D721Med (cell line): Measurements from ENCODE around the gene SPATA6.

Source experiments
- DNase-seq: peaks from one replicate; pipeline ENCODE4 v3.0.0; 2011; ENCODE audit warnings: low spot score; ENCODE audit not compliant: insufficient read length
- FAIRE-seq: peaks from 2 replicates; lab custom pipeline; 2011; peaks lifted over from hg19 to GRCh38; lab: Jason Lieb, UNC
- CTCF ChIP-seq: IDR thresholded peaks from 2 replicates; pipeline ENCODE4 v1.5.1; 2012; ENCODE audit warnings: mild to moderate bottlenecking, control low read depth; ENCODE audit not compliant: insufficient read depth; ENCODE audit errors: missing control alignments

Gene SPATA6

DNA sequence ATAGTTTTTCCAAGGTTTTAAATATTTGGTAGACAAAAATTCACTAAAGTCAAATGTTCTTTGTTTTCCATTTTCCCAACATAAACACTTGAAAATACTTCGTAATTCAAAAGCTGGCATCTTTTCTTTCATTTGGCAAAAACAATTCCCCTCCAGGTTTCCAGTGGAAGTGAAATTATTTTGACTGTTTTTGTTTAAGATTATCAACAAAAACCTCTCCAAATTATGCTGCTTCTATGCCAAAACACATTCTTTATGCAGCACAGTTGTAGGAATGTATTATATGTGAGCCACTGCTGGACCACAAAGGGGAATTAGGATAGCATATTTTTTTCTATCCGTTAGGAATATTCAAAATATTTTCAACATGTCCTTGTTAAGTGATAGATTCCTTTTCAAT is 205.4 kb downstream of the SPATA6 start:
- no peak for TF ChIP-seq CTCF
- no peak for DNase-seq
- FAIRE-seq = no peak

DNA sequence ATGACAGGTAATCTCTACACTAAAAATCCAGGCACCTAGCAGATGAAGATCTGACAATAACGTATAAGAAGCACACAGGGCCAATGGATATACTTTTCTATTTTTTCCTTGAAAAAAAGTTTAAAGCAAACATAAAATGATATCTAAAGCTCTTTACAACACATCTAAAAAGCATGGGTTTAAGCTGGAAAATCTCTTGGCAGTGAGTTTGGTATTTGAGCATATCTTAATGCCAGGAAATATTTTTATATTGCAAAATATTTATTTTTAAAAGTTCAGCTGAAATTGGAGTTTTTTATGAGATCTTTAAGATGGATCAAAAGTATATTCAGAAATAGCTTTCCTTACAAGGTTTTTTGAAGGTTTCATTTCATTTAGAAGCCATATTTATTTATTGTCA is 209.0 kb downstream of the SPATA6 start:
- FAIRE-seq (no peak), DNase-seq (no peak)
- TF ChIP-seq CTCF = no peak

GRCh38 chr1:48261881-48262400 is 210.1 kb downstream of the SPATA6 start:
- no peak for DNase-seq
- FAIRE-seq = no peak
- TF ChIP-seq CTCF = no peak

DNA sequence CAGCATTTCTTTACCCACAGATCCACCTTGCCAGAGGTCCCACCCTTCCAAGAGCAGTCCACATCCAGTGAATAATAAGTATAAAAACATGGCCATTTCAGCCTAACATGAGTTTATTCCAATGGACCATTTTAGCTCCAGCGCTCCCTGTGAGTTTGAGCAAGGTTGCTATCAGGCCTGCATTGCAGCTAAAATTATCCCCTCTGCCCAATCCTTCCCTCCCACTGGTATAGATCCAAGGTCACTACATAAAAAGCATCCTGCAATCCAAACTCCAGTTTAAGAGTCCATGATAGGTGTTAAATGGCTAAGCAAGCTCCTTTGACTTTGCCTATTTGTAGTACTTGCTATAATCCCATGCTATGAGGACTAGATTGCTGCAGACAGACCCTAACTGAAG is 213.9 kb downstream of the SPATA6 start:
- no peak for TF ChIP-seq CTCF
- no peak for DNase-seq
- no peak for FAIRE-seq

DNA sequence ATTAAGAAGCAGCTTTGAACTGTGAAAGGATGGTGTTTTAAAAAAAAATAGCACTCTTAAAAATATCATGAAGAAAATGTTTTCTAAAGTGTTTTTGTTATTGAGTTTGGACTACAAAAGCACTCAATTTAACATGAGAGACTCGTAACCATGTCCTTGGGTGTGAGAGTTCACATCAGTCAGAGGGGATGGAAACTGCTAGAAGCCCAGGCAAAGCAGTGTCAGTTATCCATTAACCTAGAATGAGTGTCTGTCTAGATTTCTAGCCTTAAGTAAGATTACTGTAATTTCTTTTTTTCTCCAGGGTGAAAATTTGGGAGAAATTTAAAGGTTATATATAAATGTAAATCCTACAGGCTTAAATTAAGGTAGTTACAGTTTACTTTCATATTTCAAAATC is 217.8 kb downstream of the SPATA6 start:
- no peak for TF ChIP-seq CTCF
- no peak for DNase-seq
- no peak for FAIRE-seq

DNA sequence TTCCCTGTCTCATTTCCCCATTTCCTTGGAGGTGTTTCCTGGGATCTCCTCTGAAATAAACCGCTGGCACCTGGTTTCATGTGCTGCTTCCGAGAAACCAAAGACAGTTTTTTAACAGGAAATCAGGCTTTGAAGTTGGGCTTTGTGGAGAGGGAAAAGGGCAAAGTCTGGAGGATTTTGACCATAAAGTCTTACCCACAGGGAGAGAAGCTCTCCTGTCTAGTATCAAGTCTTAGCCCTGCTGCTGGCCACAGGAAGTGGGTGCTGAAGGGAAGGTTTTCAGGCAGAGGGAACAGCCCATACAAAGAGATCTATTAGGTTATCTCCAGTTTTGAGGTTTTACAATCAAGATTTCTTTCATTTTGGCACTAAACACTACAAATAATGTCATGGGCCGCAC is 220.2 kb downstream of the SPATA6 start:
- FAIRE-seq (no peak), DNase-seq (no peak)
- no peak for TF ChIP-seq CTCF

DNA sequence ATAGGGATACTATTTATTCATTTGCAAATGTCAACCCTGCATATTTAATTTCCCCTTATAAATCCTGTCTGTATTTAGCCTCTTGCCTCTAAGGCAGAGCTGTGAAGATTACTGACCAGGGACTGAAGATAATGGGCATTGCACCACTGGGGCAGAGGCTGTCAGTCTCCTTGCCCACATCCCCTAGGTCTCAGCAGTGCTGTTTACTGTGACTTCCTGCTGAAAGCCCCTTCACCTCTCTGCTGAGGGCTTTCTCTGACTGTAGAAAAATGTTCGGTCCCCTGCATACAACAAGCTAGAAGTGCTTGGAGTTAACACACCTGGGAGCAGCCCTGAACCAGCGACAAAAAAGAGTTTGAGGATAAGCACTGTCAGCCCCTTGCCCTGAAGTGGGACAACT is 220.7 kb downstream of the SPATA6 start:
- no peak for DNase-seq
- FAIRE-seq = no peak

More for the DNA sequence above, 220.7 kb downstream of the SPATA6 start:
- no peak for TF ChIP-seq CTCF
